H9 (cell line): Measurements from ENCODE around the gene DERL2. TPM values are rescaled to one million over a fixed set of nuclear protein-coding genes. Genes with fewer than 3 reads are reported as not detected.

ENCODE experiments used
- DNase-seq: peaks from one replicate; pipeline ENCODE4 v3.0.0-alpha.2; 2017
- H2AFZ ChIP-seq: one replicate; pipeline ENCODE4 v1.6.1; 2013; ENCODE audit warnings: mild to moderate bottlenecking, low read length, control low read depth, moderate library complexity
- H2AK5ac ChIP-seq: 2 replicates; pipeline ENCODE4 v1.6.1; 2013; ENCODE audit warnings: low read length, control low read depth, mixed read lengths; ENCODE audit not compliant: insufficient read length
- H2BK120ac ChIP-seq: one replicate; pipeline ENCODE4 v1.6.1; 2013; ENCODE audit warnings: low read depth, mild to moderate bottlenecking, low read length, control low read depth, inconsistent platforms; ENCODE audit not compliant: poor library complexity, severe bottlenecking
- H2BK12ac ChIP-seq: 2 replicates; pipeline ENCODE4 v1.6.1; 2013; ENCODE audit warnings: low read length, control low read depth, mixed read lengths, low read depth; ENCODE audit not compliant: insufficient read length
- H2BK15ac ChIP-seq: 2 replicates; pipeline ENCODE4 v1.6.1; 2013; ENCODE audit warnings: low read depth, low read length, control low read depth
- H2BK20ac ChIP-seq: one replicate; pipeline ENCODE4 v1.6.1; 2013; ENCODE audit warnings: low read depth, mild to moderate bottlenecking, low read length, control low read depth, inconsistent platforms; ENCODE audit not compliant: poor library complexity, severe bottlenecking
- H2BK5ac ChIP-seq: 2 replicates; pipeline ENCODE4 v1.6.1; 2013; ENCODE audit warnings: low read length, control low read depth, mixed read lengths; ENCODE audit not compliant: insufficient read length
- H3K14ac ChIP-seq: 2 replicates; pipeline ENCODE4 v1.6.1; 2013; ENCODE audit warnings: low read length, control low read depth; ENCODE audit not compliant: insufficient read depth
- H3K18ac ChIP-seq: 2 replicates; pipeline ENCODE4 v1.6.1; 2013; ENCODE audit warnings: low read depth, mild to moderate bottlenecking, mixed read lengths, low read length, control low read depth; ENCODE audit not compliant: insufficient read length
- H3K23ac ChIP-seq: 2 replicates; pipeline ENCODE4 v1.6.1; 2013; ENCODE audit warnings: low read length, control low read depth, mixed read lengths, low read depth; ENCODE audit not compliant: insufficient read length
- H3K23me2 ChIP-seq: 2 replicates; pipeline ENCODE4 v1.6.1; 2013; ENCODE audit warnings: low read depth, mild to moderate bottlenecking, mixed read lengths, low read length, control low read depth; ENCODE audit not compliant: insufficient read length, poor library complexity, severe bottlenecking
- H3K27ac ChIP-seq: 2 replicates; pipeline ENCODE4 v1.5.1; 2013; ENCODE audit warnings: low read length, control low read depth, mixed read lengths, low read depth; ENCODE audit not compliant: insufficient read length
- H3K27me3 ChIP-seq: 2 replicates; pipeline ENCODE4 v1.6.1; 2013; ENCODE audit warnings: low read length, control low read depth, inconsistent platforms; ENCODE audit not compliant: insufficient read depth
- H3K4ac ChIP-seq: 2 replicates; pipeline ENCODE4 v1.6.1; 2013; ENCODE audit warnings: low read depth, mild to moderate bottlenecking, control low read depth, inconsistent platforms, low read length, moderate library complexity
- H3K4me1 ChIP-seq: 2 replicates; pipeline ENCODE4 v1.6.1; 2013; ENCODE audit warnings: low read length, control low read depth, inconsistent platforms; ENCODE audit not compliant: insufficient read depth
- H3K4me2 ChIP-seq: 2 replicates; pipeline ENCODE4 v1.6.1; 2013; ENCODE audit warnings: low read length, control low read depth, mixed read lengths; ENCODE audit not compliant: insufficient read length, insufficient read depth
- H3K56ac ChIP-seq: 2 replicates; pipeline ENCODE4 v1.6.1; 2013; ENCODE audit warnings: low read depth, mild to moderate bottlenecking, mixed read lengths, low read length, control low read depth; ENCODE audit not compliant: insufficient read length
- H3K79me1 ChIP-seq: 2 replicates; pipeline ENCODE4 v1.6.1; 2013; ENCODE audit warnings: low read depth, mild to moderate bottlenecking, moderate library complexity, low read length, control low read depth, inconsistent platforms; ENCODE audit not compliant: insufficient read depth, poor library complexity, severe bottlenecking
- H3K79me2 ChIP-seq: 2 replicates; pipeline ENCODE4 v1.6.1; 2013; ENCODE audit warnings: low read length, control low read depth, inconsistent platforms; ENCODE audit not compliant: insufficient read depth
- H3K9ac ChIP-seq: 2 replicates; pipeline ENCODE4 v1.6.1; 2013; ENCODE audit warnings: low read length, control low read depth, mixed read lengths; ENCODE audit not compliant: insufficient read length; ENCODE audit errors: extremely low read depth
- H3K9me3 ChIP-seq: one replicate; pipeline ENCODE4 v1.6.1; 2013; ENCODE audit warnings: low read depth, low read length, inconsistent platforms; ENCODE audit not compliant: control insufficient read depth
- H3T11ph ChIP-seq: one replicate; pipeline ENCODE4 v1.6.1; 2013; ENCODE audit warnings: mild to moderate bottlenecking, low read length, control low read depth, inconsistent platforms
- H4K20me1 ChIP-seq: one replicate; pipeline ENCODE4 v1.6.1; 2013; ENCODE audit not compliant: control insufficient read depth, insufficient read length, insufficient read depth
- H4K5ac ChIP-seq: 2 replicates; pipeline ENCODE4 v1.6.1; 2013; ENCODE audit warnings: low read depth, mild to moderate bottlenecking, mixed read lengths, low read length, control low read depth; ENCODE audit not compliant: insufficient read length
- H4K8ac ChIP-seq: replicated peaks from 2 replicates; pipeline ENCODE4 v1.6.1; 2013; ENCODE audit warnings: low read length, control low read depth, mixed read lengths, low read depth; ENCODE audit not compliant: insufficient read length
- H4K91ac ChIP-seq: 2 replicates; pipeline ENCODE4 v1.6.1; 2013; ENCODE audit warnings: low read depth, mild to moderate bottlenecking, moderate library complexity, mixed read lengths, low read length, control low read depth; ENCODE audit not compliant: insufficient read length
- H3K27ac Mint-ChIP-seq, 3 experiments: 2 replicates in 2 of 3; 3 replicates in 1 of 3; pipeline ENCODE4 v1.8.0; 2020 to 2021; ENCODE audit warnings: mixed read lengths in 3 of 3, mild to moderate bottlenecking in 1 of 3, moderate library complexity in 1 of 3
- H3K27me3 Mint-ChIP-seq: 2 replicates; pipeline ENCODE4 v1.8.0; 2021; ENCODE audit warnings: low read depth, mild to moderate bottlenecking, moderate library complexity, mixed read lengths
- H3K36me3 Mint-ChIP-seq, 3 experiments: 2 replicates in 2 of 3; 3 replicates in 1 of 3; pipeline ENCODE4 v1.8.0; 2020 to 2021; ENCODE audit warnings: low read depth in 3 of 3, mixed read lengths in 3 of 3; ENCODE audit not compliant: insufficient read depth in 1 of 3
- H3K4me1 Mint-ChIP-seq, 2 experiments: 2 replicates each; pipeline ENCODE4 v1.8.0; 2020; ENCODE audit warnings: mixed read lengths in 2 of 2
- H3K4me3 Mint-ChIP-seq, 2 experiments: 2 replicates in 1 of 2; 3 replicates in 1 of 2; pipeline ENCODE4 v1.8.0; 2020 to 2021; ENCODE audit warnings: mild to moderate bottlenecking in 2 of 2, mixed read lengths in 2 of 2, moderate library complexity in 1 of 2
- H3K9me3 Mint-ChIP-seq, 2 experiments: 2 replicates in 1 of 2; 3 replicates in 1 of 2; pipeline ENCODE4 v1.8.0; 2020; ENCODE audit warnings: mild to moderate bottlenecking in 2 of 2, mixed read lengths in 2 of 2, moderate library complexity in 1 of 2
- CTCF ChIP-seq: fragments of 200-600 bp; sonication (generic); conservative IDR thresholded peaks from 3 replicates; pipeline ENCODE4 v1.8.0; 2021; ENCODE audit warnings: antibody characterized with exemption, mild to moderate bottlenecking
- WGBS: extraction: QIAGEN DNeasy Blood & Tissue Kit; methylation state at CpG from one replicate; pipeline ENCODE4 v1.1.7; 2013; ENCODE audit warnings: missing lambda C conversion rate, low lambda C conversion rate, mixed read lengths; ENCODE audit not compliant: insufficient read length; ENCODE audit errors: extremely low coverage; 5-methylcytosine and 5-hydroxymethylcytosine counted together
- total RNA-seq: library from RNA; stranded (reverse); gene quantifications from 2 replicates; pipeline ENCODE4 v1.2.1, GENCODE V29; 2021

Gene DERL2
- total RNA-seq, 1 experiment from 2014 or later, result 83.2 TPM

GRCh38 chr17:5434984-5435383 is 51.0 kb downstream of the DERL2 start:
- Histone ChIP-seq H3K79me1 (peaks cover 6% of the 10 kb centered on the region), H3K23ac (no peak overlapping the region), H2BK20ac (no peak overlapping the region), H4K91ac (no peak overlapping the region), H2AK5ac (no peak overlapping the region), H3K9me3 (no peaks in the 10 kb centered on the region), H4K20me1 (no peaks in the 10 kb centered on the region), H3K4ac (no peak overlapping the region), H4K5ac (no peak overlapping the region), H3K27me3 (no peaks in the 10 kb centered on the region), H2BK12ac (no peak overlapping the region), H3K79me2 (peaks cover 15% of the 10 kb centered on the region; the same call in 1 of the 2 replicates), H3K56ac (no peak overlapping the region), H3T11ph (no peak overlapping the region), H2BK120ac (no peak overlapping the region), H2BK15ac (no peak overlapping the region), H3K18ac (no peak overlapping the region), H3K27ac (no peak overlapping the region), H3K23me2 (no peaks in the 10 kb centered on the region), H2BK5ac (no peak overlapping the region), H4K8ac (no peak overlapping the region), H3K9ac (no peak overlapping the region), H3K4me1 (no peaks in the 10 kb centered on the region; the same call in 1 of the 2 replicates), H3K14ac (no peak overlapping the region), H2AFZ (no peak overlapping the region), H3K4me2 (no peak overlapping the region)
- H3K9me3 Mint-ChIP-seq, result no peaks in the 10 kb centered on the region
- peak overlapping the region in 2 of 3 experiments; percentile 53 to 91; a peak in 2 of 7 replicates for H3K27ac Mint-ChIP-seq
- peaks cover 59 to 82% (median 71%) of the 10 kb centered on the region in 3 experiments for H3K36me3 Mint-ChIP-seq
- no peaks in the 10 kb centered on the region for H3K27me3 Mint-ChIP-seq
- TF ChIP-seq CTCF, result no peak
- no peak for DNase-seq
- no CpG with 5 or more reads among the region's 2 CpGs for WGBS
- no peak overlapping the region for H3K4me3 Mint-ChIP-seq
- peaks cover 20 to 21% of the 10 kb centered on the region in 2 experiments for H3K4me1 Mint-ChIP-seq
